Heart right ventricle (tissue), 16 donors: ENCODE data around the gene WDR1. TPM values are rescaled to one million over a fixed set of nuclear protein-coding genes. Genes with fewer than 3 reads are reported as not detected.

Experiments
- ATAC-seq, 8 donors: fragments of 200-7000 bp; cut with Tn5 transposase; one replicate each; pipeline ENCODE4 v1.9.1; 2020; ENCODE audit warnings: mild to moderate bottlenecking in 8 of 8, moderate library complexity in 8 of 8, moderate number of reproducible peaks in 1 of 8
- DNase-seq, 2 donors: peaks; one replicate each; pipeline ENCODE4 v3.0.0-alpha.2; 2020
- H3K27ac ChIP-seq, 10 donors: fragments of 200-600 bp; sonication (generic) in 2 of 10; one replicate each; pipeline versions ENCODE4 v1.5.0 to v1.8.0; 2020 to 2022; ENCODE audit warnings: mild to moderate bottlenecking in 3 of 10
- H3K27me3 ChIP-seq, 7 donors: fragments of 200-600 bp; one replicate each; pipeline ENCODE4 v1.8.0; 2021 to 2022; ENCODE audit warnings: mild to moderate bottlenecking in 2 of 7
- H3K36me3 ChIP-seq, 9 donors: fragments of 200-600 bp; sonication (generic) in 1 of 9; one replicate each; pipeline versions ENCODE4 v1.5.0 to v1.8.0; 2020 to 2022; ENCODE audit warnings: mild to moderate bottlenecking in 2 of 9
- H3K4me1 ChIP-seq, 9 donors: fragments of 200-600 bp; sonication (generic) in 1 of 9; one replicate each; pipeline versions ENCODE4 v1.5.0 to v1.8.0; 2020 to 2022; ENCODE audit warnings: mild to moderate bottlenecking in 4 of 9
- H3K4me3 ChIP-seq, 10 donors: fragments of 200-600 bp; sonication (generic) in 2 of 10; one replicate each; pipeline versions ENCODE4 v1.5.0 to v1.8.0; 2020 to 2022; ENCODE audit warnings: mild to moderate bottlenecking in 7 of 10, moderate library complexity in 2 of 10
- H3K9me3 ChIP-seq, 11 donors: fragments of 200-600 bp in 10 of 11; sonication (generic) in 2 of 11; one replicate each; pipeline versions ENCODE4 v1.5.0 to v1.8.0; 2013 to 2022; ENCODE audit warnings: mild to moderate bottlenecking in 2 of 11, control low read depth in 1 of 11, moderate library complexity in 1 of 11
- CTCF ChIP-seq, 9 donors: fragments of 200-600 bp; sonication (generic) in 2 of 9; IDR thresholded peaks; one replicate each; pipeline versions ENCODE4 v1.5.0 to v1.8.0; 2021 to 2022; ENCODE audit warnings: antibody characterized with exemption in 9 of 9, mild to moderate bottlenecking in 5 of 9, moderate library complexity in 1 of 9
- WGBS, 2 donors: extraction: QIAGEN DNeasy Blood & Tissue Kit; methylation state at CpG; one replicate each; pipeline ENCODE4 v1.1.7; 2013; ENCODE audit warnings: inconsistent platforms in 1 of 2; 5-methylcytosine and 5-hydroxymethylcytosine counted together
- intact Hi-C, 10 donors: fragments of 100-400 bp; cut with DNase I; formaldehyde crosslinking; loops; one replicate each; pipeline versions ENCODE4 v1.11.1 to v1.14.2; 2022
- polyA plus RNA-seq, 2 donors: library from polyadenylated mRNA; stranded (reverse); fragments of 200-250 nt; gene quantifications; one replicate each; pipeline ENCODE4 v1.2.3, GENCODE V29; 2013
- total RNA-seq, 10 donors: library from RNA; stranded (reverse); fragmentation: NEBNext Ultra II Directional in 3 of 10; extraction: Animal tissue kit (Norgen Biotek cat#: 25700) in 3 of 10; gene quantifications; one replicate each; pipeline versions ENCODE4 v1.2.1 to v1.2.4, GENCODE V29; 2021 to 2023
- donor health status: Arrhythmogenic right ventricular cardiomyopathy.
- donor health status: ischemic (EF 13 %, LVEDD 7.1; RV severe dilation, severe dysfunction).
- donor health status: healthy with polysubstance abuse.
- donor health status: DM: no; HTN: yes; CAD: no.
- donor health status: DM: no; HTN: no; CAD: no.
- donor health status: ischemic (EF 25% LVEDD 6.9; RV normal size, moderate dysfunction).
- donor health status: ischemic (EF 25% LVEDD 5.7; RV mildly dilated, moderate dysfunction).
- donor health status: healthy.
- donor health status: DM: yes; HTN: yes; CAD: no.
- donor health status: Ischemic cardiomyopathy.
- donor health status: ischemic (EF 35%, LVEDD 5.7; RV mildly dilated, moderate dysfunction).
- donor health status: nonischemic (EF 11% LVEDD 7.7; RV severe dilation, severe dysfunction).
- donor health status: DM: yes; HTN: yes; CAD: no.
- donor health status: PGD.
- donor health status: ischemic (EF 29% LVEDD 5.4; RV normal size, mild dysfunction).
- donor health status: nonischemic (EF 23%, LVEDD 6.1; RV moderate dilation, normal function).

Gene WDR1
- total and polyA plus RNA-seq, 12 donors, result 51.9 to 302 (median 177) TPM

GRCh38 chr4:10112658-10113284 lies 3.8 kb downstream of the WDR1 start:
- H3K36me3 ChIP-seq, result peaks cover 0 to 78% (median 27%) of the 10 kb centered on the region in 9 donors
- H3K27ac ChIP-seq, result no peak overlapping the region

GRCh38 chr4:10111067-10111801 lies 5.4 kb downstream of the WDR1 start:
- H3K9me3 ChIP-seq, result no peaks in the 10 kb centered on the region
- ATAC-seq (no peak), DNase-seq (no peak)
- WGBS, 2 donors, result 85 to 89% methylated on average over 13 of the region's 13 CpGs
- peaks cover 31 to 98% (median 85%) of the 10 kb centered on the region in 9 donors for H3K4me1 ChIP-seq
- peak overlapping the region in 1 of 10 donors; percentile 25 for H3K27ac ChIP-seq
- H3K27me3 ChIP-seq, result no peaks in the 10 kb centered on the region
- intact Hi-C loops, result loop anchor here in 2 of 10 donors (10.0 kb wide), 1 partner anchor 86 kb away; the partner anchor contains the start of gene SLC2A9 (in 2 of the 2)
- TF ChIP-seq CTCF (IDR thresholded peaks at IDR 0.05), result no peak
- H3K36me3 ChIP-seq, result peaks cover 0 to 84% (median 27%) of the 10 kb centered on the region in 9 donors
- H3K4me3 ChIP-seq, result no peak overlapping the region

More at GRCh38 chr4:10112658-10113284, 3.8 kb downstream of the WDR1 start:
- WGBS, 2 donors, result 91 to 94% methylated on average over 16 of the region's 16 CpGs
- DNase-seq (no peak), ATAC-seq (no peak)
- Histone ChIP-seq H3K27me3 (no peaks in the 10 kb centered on the region), H3K4me1 (peaks cover 17 to 89% (median 76%) of the 10 kb centered on the region in 9 donors), H3K9me3 (no peaks in the 10 kb centered on the region), H3K4me3 (no peak overlapping the region)
- intact Hi-C loops, result loop anchor here in 2 of 10 donors (10.0 kb wide), 1 partner anchor 88 kb away; the partner anchor contains the start of gene SLC2A9 (in 2 of the 2)
- TF ChIP-seq CTCF (IDR thresholded peaks at IDR 0.05), result no peak

- H3K27ac ChIP-seq, result peak overlapping the region in 1 of 10 donors; percentile 2
- DNase-seq (no peak), ATAC-seq (no peak)
- TF ChIP-seq CTCF (IDR thresholded peaks at IDR 0.05), result no peak
- peaks cover 38 to 100% (median 87%) of the 10 kb centered on the region in 9 donors for H3K4me1 ChIP-seq
- H3K36me3 ChIP-seq, result peaks cover 0 to 87% (median 27%) of the 10 kb centered on the region in 9 donors
- 88 to 94% methylated on average over 11 of the region's 11 CpGs for WGBS, 2 donors
- no peaks in the 10 kb centered on the region for H3K27me3 ChIP-seq
- H3K4me3 ChIP-seq, result no peak overlapping the region
- no peaks in the 10 kb centered on the region for H3K9me3 ChIP-seq
- intact Hi-C loops, result loop anchor here in 3 of 10 donors (5.0 to 10.0 kb wide), 2 partner anchors 85 to 88 kb away; partner anchors contain the start of gene SLC2A9 (in 3 of the 3)
Measured at GRCh38 chr4:10109995-10110670, 6.5 kb downstream of the WDR1 start.
